GM18526 (cell line): ENCODE data around the gene ERMP1.

Source experiments
- POLR2A ChIP-seq: IDR thresholded peaks from 3 replicates; pipeline ENCODE4 v1.6.1; 2011; ENCODE audit not compliant: insufficient read length; ENCODE audit errors: extremely low read depth

Gene ERMP1

DNA sequence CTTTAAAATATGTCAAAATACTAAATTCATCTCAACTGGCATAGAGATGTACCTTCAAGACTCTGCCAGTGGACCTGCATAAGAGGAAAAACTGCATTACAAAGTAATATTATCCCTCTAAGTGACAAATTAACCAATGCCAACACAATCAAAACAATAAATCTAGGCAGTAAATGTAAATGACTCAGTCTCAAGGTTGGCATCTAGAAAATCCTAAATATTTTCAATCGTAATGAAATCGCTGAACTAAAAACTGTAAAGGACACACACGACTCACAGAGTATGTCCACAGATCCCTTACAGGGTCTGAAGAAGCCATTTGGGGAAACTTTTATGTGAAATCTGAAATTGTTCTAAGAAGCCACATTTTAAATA is 31.2 kb downstream of the ERMP1 start:
- no peak for TF ChIP-seq POLR2A

GRCh38 chr9:5800969-5801738 is 31.8 kb downstream of the ERMP1 start:
- TF ChIP-seq POLR2A = no peak

DNA sequence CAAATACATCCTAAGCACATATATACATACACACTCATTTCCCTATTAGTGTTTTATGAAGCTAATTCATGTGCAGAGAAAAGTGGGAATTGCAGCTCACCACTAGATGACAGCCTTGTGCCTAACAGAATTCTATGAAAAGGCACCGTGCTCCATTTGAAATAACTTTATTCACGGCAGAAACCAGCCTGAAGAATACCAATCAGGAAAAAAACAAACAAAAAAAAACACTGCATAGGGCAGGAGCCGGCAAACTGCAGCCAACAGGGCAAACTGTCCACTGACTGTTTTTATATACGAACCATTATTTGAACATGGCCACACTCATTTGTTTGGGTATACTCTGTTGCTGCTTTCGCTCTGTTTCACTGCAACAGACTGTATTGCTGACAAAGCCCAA is 33.6 kb downstream of the ERMP1 start:
- TF ChIP-seq POLR2A = no peak

DNA sequence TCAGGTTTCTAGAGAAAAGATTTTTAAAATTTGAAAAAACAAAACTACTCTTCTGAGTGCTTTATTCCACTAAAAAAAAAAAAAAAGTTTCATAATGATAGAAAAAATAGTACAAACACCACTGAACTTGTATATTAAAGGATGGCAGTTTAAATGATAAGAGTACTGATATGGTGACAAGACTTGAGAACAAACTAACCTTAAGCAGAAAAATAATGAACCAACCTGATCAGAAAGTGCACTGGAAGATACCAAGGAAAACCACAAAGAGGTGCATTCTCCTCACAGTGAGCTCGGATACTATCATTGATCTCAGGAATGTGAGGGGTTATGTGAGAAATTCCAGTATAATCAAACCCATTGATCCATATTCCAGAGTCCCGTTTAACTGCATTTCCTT is 34.3 kb downstream of the ERMP1 start:
- TF ChIP-seq POLR2A = no peak

DNA sequence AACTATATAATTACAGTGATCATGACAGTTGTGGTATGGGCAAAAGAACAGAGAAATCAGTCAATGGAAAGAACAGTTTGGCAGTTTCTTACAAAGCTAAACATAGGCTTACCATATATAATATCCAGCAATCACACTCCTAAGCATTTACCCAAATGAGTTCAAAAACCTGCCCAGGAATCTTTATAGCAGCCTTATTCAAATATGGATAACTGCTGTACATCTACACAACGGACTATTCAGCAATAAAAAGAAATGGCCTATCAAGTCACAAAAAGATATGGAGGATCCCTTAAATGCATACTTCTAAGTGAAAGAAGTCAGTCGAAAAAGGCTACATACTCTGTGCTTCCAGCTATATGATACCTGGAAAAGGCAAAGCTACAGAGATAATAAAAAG is 36.6 kb downstream of the ERMP1 start:
- TF ChIP-seq POLR2A = no peak

GRCh38 chr9:5793812-5794211 is 39.1 kb downstream of the ERMP1 start:
- no peak for TF ChIP-seq POLR2A

DNA sequence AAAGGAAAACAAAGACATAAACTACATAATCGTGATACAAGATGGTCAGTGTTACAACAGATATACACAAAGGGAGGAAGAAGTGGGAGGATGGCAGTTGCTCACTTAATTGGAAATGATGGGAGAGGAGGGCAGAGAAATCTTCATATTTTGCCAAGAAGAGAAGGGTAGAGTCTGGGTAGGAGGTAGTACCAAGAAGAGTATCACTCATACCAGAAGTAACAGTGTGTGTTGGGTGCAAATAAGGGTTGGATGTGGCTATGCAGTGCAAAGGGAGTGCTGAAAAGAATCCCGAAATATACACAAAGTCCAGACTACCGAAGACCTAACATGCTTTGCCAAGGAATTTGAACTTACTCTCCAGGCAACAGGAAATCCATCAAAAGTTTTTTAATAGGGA is 41.0 kb downstream of the ERMP1 start:
- no peak for TF ChIP-seq POLR2A

- no peak for TF ChIP-seq POLR2A
Observed at GRCh38 chr9:5790923-5791322, 42.0 kb downstream of the ERMP1 start.

GRCh38 chr9:5789489-5789888 is 43.4 kb downstream of the ERMP1 start:
- no peak for TF ChIP-seq POLR2A

GRCh38 chr9:5787759-5788302 is 45.1 kb downstream of the ERMP1 start:
- TF ChIP-seq POLR2A = no peak

GRCh38 chr9:5787220-5787619 is 45.7 kb downstream of the ERMP1 start:
- no peak for TF ChIP-seq POLR2A

DNA sequence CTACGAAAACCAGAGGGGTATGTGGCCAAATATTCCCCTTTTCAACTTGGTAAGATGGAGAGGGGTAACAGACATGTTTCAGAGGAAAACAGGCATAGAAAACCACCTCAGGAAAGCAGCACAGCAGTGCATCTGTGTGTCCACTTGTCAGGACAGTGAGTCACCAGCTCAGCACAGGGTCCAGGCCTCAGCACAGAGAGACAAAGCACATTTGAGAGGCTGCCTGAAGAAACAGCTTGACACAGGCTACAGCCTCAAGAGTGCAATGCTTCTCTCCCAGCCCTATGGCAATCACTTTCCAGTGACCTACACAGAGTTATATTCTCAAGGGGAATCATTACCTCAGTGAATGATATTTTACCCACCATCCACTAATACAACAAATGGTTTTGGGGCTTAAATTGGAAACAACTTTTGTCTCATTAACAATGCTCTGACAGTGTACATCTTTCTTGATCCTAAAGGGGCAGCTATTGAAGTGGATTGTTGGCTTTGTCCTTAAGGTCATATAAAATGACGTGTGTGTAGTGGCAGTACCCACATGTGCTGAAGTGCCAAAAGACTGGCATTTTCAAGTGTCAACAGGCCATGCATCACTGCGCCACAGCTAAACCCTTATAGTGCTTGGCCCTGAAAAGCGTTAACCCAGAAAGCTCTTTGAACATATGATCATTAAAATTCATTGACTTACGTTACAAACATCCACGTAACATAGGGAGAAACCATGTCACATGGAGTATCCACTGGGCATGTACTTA is 46.4 kb downstream of the ERMP1 start:
- TF ChIP-seq POLR2A = no peak

- TF ChIP-seq POLR2A = no peak
Observed at GRCh38 chr9:5784526-5785315, 48.2 kb downstream of the ERMP1 start.

- TF ChIP-seq POLR2A = no peak
Observed at GRCh38 chr9:5783982-5784381, 48.9 kb downstream of the ERMP1 start.

GRCh38 chr9:5778805-5779204 is 54.1 kb downstream of the ERMP1 start:
- TF ChIP-seq POLR2A = no peak

- no peak for TF ChIP-seq POLR2A
Observed at GRCh38 chr9:5773324-5773999, 59.5 kb downstream of the ERMP1 start.
